WTC11 (cell line): Measurements from ENCODE around the gene HMX3. TPM values are rescaled to one million over a fixed set of nuclear protein-coding genes. Genes with fewer than 3 reads are reported as not detected.
"Not testable (repeated sequence)": the region's sequence is repeated elsewhere in the genome, so short reads cannot be mapped to it uniquely, and the experiment has no call there.

ENCODE experiments used
- ATAC-seq: fragments of 200-7000 bp; cut with Tn5 transposase; 2 replicates; pipeline ENCODE4 v1.10.0; 2021; ENCODE audit warnings: mild to moderate bottlenecking, moderate library complexity
- CTCF ChIA-PET: fragments of 300-600 bp; sonication (Branson Sonifier 250); formaldehyde crosslinking; loops from one replicate; lab custom pipeline; 2021; ENCODE audit warnings: antibody characterized with exemption; lab: Charles Lee
- POLR2A ChIA-PET: fragments of 350-600 bp; sonication (Branson Sonifier 250); formaldehyde crosslinking; loops from one replicate; lab custom pipeline; 2021; ENCODE audit warnings: antibody characterized with exemption; lab: Charles Lee
- DNase-seq: peaks from one replicate; pipeline ENCODE4 v3.0.0; 2021; ENCODE audit warnings: low spot score
- H3K27ac Mint-ChIP-seq: 2 replicates; pipeline ENCODE4 v1.8.0; 2021; ENCODE audit warnings: mixed read lengths
- H3K27me3 Mint-ChIP-seq: 2 replicates; pipeline ENCODE4 v1.8.0; 2021; ENCODE audit warnings: low read depth, mild to moderate bottlenecking, moderate library complexity, mixed read lengths
- H3K36me3 Mint-ChIP-seq: 2 replicates; pipeline ENCODE4 v1.8.0; 2021; ENCODE audit warnings: mixed read lengths
- H3K4me1 Mint-ChIP-seq: 2 replicates; pipeline ENCODE4 v1.8.0; 2022; ENCODE audit warnings: mixed read lengths
- H3K4me3 Mint-ChIP-seq: 2 replicates; pipeline ENCODE4 v1.8.0; 2021; ENCODE audit warnings: mild to moderate bottlenecking, moderate library complexity, mixed read lengths
- H3K9me3 Mint-ChIP-seq: 2 replicates; pipeline ENCODE4 v1.8.0; 2021; ENCODE audit warnings: mixed read lengths
- ARID4B ChIP-seq: sonication (generic); formaldehyde crosslinking; IDR thresholded peaks from 2 replicates; pipeline ENCODE4 v1.8.0; 2023; ENCODE audit warnings: missing genetic modification reagents, mild to moderate bottlenecking, borderline replicate concordance
- ATF1 ChIP-seq: sonication (generic); formaldehyde crosslinking; IDR thresholded peaks from 2 replicates; pipeline ENCODE4 v1.8.1; 2023; ENCODE audit warnings: mild to moderate bottlenecking, moderate library complexity, missing genetic modification reagents
- CREB1 ChIP-seq: sonication (generic); formaldehyde crosslinking; IDR thresholded peaks from 2 replicates; pipeline ENCODE4 v1.8.0; 2023; ENCODE audit warnings: mild to moderate bottlenecking, missing genetic modification reagents
- ELF4 ChIP-seq: sonication (generic); formaldehyde crosslinking; IDR thresholded peaks from 2 replicates; pipeline ENCODE4 v1.8.1; 2022; ENCODE audit warnings: low read depth, mild to moderate bottlenecking, moderate library complexity, missing genetic modification reagents
- FOXP4 ChIP-seq: sonication (generic); formaldehyde crosslinking; IDR thresholded peaks from 2 replicates; pipeline ENCODE4 v1.8.0; 2022; ENCODE audit warnings: mild to moderate bottlenecking, missing genetic modification reagents
- RELA ChIP-seq: sonication (generic); formaldehyde crosslinking; IDR thresholded peaks from 2 replicates; pipeline ENCODE4 v1.8.1; 2022; ENCODE audit warnings: missing genetic modification reagents, mild to moderate bottlenecking, borderline replicate concordance
- SMAD4 ChIP-seq: sonication (generic); formaldehyde crosslinking; IDR thresholded peaks from 2 replicates; pipeline ENCODE4 v1.8.0; 2022; ENCODE audit warnings: mild to moderate bottlenecking, missing genetic modification reagents
- TCF7 ChIP-seq: sonication (generic); formaldehyde crosslinking; IDR thresholded peaks from 2 replicates; pipeline ENCODE4 v1.8.0; 2022; ENCODE audit warnings: mild to moderate bottlenecking, low read depth, missing genetic modification reagents, moderate library complexity
- ZBTB43 ChIP-seq: sonication (generic); formaldehyde crosslinking; IDR thresholded peaks from 2 replicates; pipeline ENCODE4 v1.8.1; 2023; ENCODE audit warnings: mild to moderate bottlenecking, missing genetic modification reagents
- ZMAT4 ChIP-seq: fragments of 250-450 bp; sonication (Bioruptor Pico); IDR thresholded peaks from 2 replicates; pipeline ENCODE4 v1.9.0; 2021; ENCODE audit warnings: mild to moderate bottlenecking
- ZNF232 ChIP-seq: sonication (generic); formaldehyde crosslinking; IDR thresholded peaks from 2 replicates; pipeline ENCODE4 v1.8.0; 2022; ENCODE audit warnings: mild to moderate bottlenecking, missing genetic modification reagents
- ZNF396 ChIP-seq: fragments of 250-450 bp; sonication (Bioruptor Pico); IDR thresholded peaks from 2 replicates; pipeline ENCODE4 v1.8.0; 2021; ENCODE audit warnings: mild to moderate bottlenecking, moderate library complexity, borderline replicate concordance
- total RNA-seq: library from RNA; stranded (reverse); gene quantifications from 3 replicates; pipeline ENCODE4 v1.2.3, GENCODE V29; 2021
- TF ChIP-seq, protein P1 (sequence below): fragments of 250-450 bp; sonication (Bioruptor Pico); IDR thresholded peaks from 2 replicates; pipeline ENCODE4 v1.8.0; 2021; ENCODE audit warnings: mild to moderate bottlenecking
- TF ChIP-seq, protein P2 (sequence below): sonication (generic); formaldehyde crosslinking; IDR thresholded peaks from 2 replicates; pipeline ENCODE4 v1.8.1; 2022; ENCODE audit warnings: mild to moderate bottlenecking, missing genetic modification reagents, moderate library complexity, borderline replicate concordance

The HMX3 gene
- total RNA-seq, 1 experiment from 2014 or later = not detected

- no peak for TF ChIP-seq ZBTB43 (CRISPR knock-in tag)
- TF ChIP-seq RELA (CRISPR knock-in tag) = no peak
- no peak for TF ChIP-seq FOXP4 (CRISPR knock-in tag)
- no peak for TF ChIP-seq ZNF232
Measured at GRCh38 chr10:123166618-123167017, 30.8 kb downstream of the HMX3 start (continued).

GRCh38 chr10:123170961-123171360 lies 35.2 kb downstream of the HMX3 start:
- no peaks in the 10 kb centered on the region for H3K4me1 Mint-ChIP-seq
- no peak for DNase-seq
- H3K27me3 Mint-ChIP-seq = no peaks in the 10 kb centered on the region
- POLR2A ChIA-PET = no interaction called here
- H3K4me3 Mint-ChIP-seq = no peak overlapping the region
- H3K36me3 Mint-ChIP-seq = peaks cover 41% of the 10 kb centered on the region
- no peak for ATAC-seq
- H3K27ac Mint-ChIP-seq = no peak overlapping the region
- CTCF ChIA-PET = no interaction called here
- H3K9me3 Mint-ChIP-seq = no peaks in the 10 kb centered on the region
- TF ChIP-seq ZMAT4 (CRISPR knock-in tag) (no peak), SMAD4 (CRISPR knock-in tag) (no peak), ZNF396 (no peak), CREB1 (CRISPR knock-in tag) (no peak), RELA (CRISPR knock-in tag) (no peak), TCF7 (CRISPR knock-in tag) (no peak), ZNF232 (no peak), ARID4B (CRISPR knock-in tag) (no peak), ELF4 (CRISPR knock-in tag) (no peak), ATF1 (CRISPR knock-in tag) (no peak)
- TF ChIP-seq, protein P1, sequence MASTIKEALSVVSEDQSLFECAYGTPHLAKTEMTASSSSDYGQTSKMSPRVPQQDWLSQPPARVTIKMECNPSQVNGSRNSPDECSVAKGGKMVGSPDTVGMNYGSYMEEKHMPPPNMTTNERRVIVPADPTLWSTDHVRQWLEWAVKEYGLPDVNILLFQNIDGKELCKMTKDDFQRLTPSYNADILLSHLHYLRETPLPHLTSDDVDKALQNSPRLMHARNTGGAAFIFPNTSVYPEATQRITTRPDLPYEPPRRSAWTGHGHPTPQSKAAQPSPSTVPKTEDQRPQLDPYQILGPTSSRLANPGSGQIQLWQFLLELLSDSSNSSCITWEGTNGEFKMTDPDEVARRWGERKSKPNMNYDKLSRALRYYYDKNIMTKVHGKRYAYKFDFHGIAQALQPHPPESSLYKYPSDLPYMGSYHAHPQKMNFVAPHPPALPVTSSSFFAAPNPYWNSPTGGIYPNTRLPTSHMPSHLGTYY (CRISPR knock-in tag) = no peak
- TF ChIP-seq, protein P2, sequence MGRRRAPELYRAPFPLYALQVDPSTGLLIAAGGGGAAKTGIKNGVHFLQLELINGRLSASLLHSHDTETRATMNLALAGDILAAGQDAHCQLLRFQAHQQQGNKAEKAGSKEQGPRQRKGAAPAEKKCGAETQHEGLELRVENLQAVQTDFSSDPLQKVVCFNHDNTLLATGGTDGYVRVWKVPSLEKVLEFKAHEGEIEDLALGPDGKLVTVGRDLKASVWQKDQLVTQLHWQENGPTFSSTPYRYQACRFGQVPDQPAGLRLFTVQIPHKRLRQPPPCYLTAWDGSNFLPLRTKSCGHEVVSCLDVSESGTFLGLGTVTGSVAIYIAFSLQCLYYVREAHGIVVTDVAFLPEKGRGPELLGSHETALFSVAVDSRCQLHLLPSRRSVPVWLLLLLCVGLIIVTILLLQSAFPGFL (CRISPR knock-in tag) = no peak
- TF ChIP-seq, all 79 proteins: peak for 0

- POLR2A ChIA-PET, ATAC-seq, H3K4me1 Mint-ChIP-seq, H3K27me3 Mint-ChIP-seq, H3K9me3 Mint-ChIP-seq, DNase-seq, CTCF ChIA-PET, H3K4me3 Mint-ChIP-seq, H3K27ac Mint-ChIP-seq: not testable (repeated sequence)
- peaks cover 39% of the 10 kb centered on the region for H3K36me3 Mint-ChIP-seq
Measured at GRCh38 chr10:123171616-123172015, 35.8 kb downstream of the HMX3 start.
